Measurements from ENCODE around the gene ZNF275.
"Not testable (repeated sequence)": the region's sequence is repeated elsewhere in the genome, so short reads cannot be mapped to it uniquely, and the experiment has no call there.

Gene ZNF275, protein sequence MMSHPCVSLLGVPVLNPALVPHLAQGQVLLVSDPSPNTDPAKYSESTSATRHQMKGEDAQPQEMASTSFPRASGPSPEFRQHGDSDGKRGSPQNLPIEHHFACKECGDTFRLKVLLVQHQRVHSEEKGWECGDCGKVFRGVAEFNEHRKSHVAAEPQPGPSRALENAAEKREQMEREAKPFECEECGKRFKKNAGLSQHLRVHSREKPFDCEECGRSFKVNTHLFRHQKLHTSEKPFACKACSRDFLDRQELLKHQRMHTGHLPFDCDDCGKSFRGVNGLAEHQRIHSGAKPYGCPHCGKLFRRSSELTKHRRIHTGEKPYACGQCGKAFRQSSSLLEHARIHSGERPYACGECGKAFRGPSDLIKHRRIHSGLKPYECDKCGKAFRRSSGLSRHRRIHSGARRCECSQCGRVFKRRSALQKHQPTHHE

DNA sequence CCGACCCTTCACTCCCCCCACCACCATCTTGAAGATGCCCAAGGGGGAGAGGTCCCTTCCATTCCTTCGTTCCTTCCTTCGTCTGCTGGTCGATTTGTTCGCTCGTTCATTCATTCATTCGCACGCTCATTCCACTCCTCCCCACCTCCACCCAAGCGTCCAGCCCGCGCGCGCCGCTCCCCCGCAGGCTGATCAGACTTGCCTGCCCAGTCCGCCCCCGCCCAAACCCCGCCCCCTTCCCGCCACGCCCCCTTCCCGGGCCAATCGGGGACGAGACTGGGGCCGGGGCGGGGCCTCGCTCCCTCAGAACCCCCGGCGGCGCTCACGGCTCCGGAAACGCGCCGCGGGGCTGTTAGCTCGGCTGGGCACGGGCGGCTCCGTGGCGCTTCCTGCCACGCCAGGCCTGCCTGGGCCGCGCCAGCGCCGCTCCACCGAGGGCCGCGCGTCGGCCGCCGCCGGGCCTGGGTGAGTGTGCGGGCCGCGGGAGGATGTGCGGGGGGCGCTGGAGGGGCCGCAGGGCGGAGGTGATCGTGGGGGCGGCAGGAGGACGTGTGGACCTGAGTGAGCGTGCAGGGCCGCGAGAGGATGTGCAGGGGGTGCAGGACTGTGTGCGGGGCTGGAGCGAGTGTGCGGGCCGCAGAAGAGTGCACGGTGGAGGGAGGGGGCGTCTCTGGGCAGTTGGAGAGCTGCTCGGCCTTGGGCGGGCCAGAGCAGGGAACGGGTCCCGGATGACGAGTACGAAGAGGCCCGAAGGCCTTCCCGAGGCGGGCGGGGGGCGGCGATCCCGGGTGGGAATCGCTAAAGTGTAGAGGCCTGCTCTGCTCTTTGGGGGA lies at the start of gene ZNF275:
TSS of gene ZNF275 (plus strand) at position 333 of the 833 bp plus-strand sequence. CDS start 2,527 bp downstream, outside the sequence.
- DNase-seq, result peak; percentile 80 to 94 (median 89)

DNA sequence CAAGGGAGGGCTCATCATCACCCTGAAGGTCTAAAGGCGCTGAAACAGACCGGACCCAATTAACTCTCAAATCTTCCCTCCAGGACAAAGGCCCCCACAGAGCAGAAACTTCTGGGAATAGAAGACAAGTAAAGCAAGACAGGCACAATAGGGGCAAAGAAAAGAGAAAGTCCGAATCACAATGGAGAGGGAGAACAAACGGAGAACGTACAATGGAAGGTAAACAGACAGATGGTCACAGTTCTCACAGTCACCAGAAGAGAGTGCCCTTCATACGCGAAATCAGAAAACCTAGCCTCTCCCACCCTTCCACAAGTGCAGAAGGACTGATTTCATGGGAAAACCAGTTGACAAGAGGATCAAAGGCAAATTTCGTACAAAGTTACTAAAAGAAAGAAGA lies 48.3 kb upstream of the ZNF275 start:
- not testable (repeated sequence) for DNase-seq

DNA sequence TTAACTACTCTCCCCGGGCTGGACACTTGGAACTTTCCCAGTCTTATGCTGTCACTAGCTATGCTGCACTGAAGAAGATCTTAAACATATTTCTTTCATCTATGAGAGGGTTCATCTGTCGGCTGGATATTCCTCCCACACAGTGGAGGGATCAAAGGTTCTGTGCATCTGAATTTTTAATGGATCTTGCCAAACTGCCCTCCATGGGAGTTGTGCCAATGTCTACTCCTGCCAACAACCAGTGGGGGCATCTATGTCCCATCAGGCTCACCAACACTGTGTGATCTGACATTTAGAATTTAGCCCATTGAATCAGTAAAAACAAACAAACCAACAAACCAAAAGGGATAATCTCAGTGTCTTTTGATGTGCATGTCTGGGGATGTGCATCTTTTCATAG lies 45.1 kb upstream of the ZNF275 start:
- DNase-seq, result not testable (repeated sequence)

DNA sequence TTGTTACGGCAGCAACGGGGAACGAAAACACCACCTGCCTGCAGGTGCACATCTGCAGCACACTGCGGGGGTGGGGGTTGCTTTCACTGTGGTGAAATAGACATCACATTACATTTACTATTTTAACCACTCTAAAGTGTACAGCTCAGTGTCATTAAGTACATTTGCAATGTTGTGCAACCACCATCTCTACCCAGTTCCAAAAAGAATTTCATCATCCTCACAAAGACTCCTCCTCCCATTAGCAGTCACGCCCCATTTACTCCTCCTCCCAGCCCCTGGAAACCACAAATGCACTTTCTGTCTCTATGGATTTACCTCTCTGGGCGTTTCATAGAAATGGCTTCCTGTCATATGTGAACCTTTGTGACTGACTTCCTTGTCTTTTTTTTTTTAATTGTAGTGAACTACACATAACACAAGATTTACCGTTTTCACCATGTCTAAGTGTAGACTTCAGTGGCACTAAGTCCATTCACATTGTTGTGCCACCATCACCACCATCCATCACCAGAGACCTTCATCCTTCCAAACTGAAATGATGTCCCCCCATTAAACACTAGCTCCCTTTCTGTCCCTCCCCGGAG lies 40.4 kb upstream of the ZNF275 start:
- not testable (repeated sequence) for DNase-seq

DNA sequence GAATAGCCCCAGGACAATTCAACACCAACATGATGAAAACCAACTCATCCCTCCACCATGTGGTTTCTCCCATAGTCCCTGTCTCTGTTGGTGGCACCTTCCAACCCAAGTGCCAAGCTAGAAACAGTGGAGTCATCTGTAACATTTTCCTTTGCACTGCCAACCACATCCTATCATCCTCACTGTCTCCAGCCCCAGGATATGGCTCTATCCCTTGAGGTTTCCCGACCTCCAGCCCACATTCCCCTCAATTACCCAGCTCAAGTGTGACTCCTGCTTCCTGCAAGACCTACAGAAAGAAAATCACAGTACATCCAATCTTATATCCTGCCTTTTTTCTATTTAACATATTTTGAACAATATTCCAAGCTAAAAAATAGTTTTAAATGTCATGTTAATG lies 36.6 kb upstream of the ZNF275 start:
- DNase-seq, result no peak

DNA sequence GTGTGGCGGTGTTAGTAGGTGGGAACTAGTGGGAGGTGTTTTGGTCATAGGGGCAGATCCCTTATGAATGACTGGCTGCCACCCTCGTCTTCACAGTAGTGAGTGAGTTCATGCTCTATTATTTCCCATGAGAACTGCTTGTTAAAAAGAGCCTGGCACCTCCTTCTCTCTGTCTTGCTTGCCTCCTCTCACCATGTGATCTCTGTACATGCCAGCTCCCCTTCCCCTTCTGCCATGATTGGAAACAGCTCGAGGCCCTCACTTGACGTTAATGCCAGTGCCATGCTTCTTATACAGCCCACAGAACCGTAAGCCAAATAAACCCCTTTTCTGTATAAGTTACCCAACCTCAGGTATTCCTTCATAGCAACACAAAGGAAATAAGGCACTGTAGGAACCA lies 34.1 kb upstream of the ZNF275 start:
- DNase-seq, result no peak

DNA sequence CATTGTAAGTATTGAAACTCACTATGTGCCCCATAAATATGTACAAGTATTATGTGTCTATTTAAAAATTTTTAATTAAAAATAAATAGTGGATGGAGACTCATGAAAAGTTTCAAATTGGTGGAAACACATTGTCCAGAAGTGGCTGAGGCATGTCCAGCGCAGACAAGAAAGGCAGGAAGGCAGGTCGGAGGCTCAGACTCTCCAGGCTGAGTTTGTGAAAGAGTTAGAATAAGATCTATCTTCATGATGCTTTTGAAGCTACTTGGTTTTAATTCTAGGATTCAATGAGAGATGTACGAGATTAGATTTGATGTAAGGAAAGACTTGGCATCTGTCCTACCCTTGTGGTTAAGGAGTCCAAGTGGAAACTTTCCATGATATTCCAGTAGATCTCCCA lies 32.2 kb upstream of the ZNF275 start:
- DNase-seq, result no peak

DNA sequence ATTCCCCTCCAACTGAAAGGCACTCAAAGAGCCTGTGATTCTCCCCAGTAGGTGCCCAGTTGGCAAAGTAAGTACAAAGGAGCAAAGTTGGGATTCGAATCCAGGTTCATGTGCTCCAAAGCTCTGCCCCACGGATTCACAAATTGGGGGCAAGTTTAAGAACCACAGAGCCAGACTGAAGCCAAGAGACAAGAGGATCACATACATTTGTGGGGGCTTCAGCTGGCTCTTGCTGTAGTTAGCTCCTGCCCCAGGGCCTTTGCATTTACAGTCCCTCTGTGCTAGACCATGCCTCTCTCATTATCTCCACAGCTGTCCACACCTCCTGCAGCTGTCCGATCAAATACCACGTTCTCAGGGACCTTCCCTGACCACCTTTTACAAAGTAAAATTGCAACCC lies 31.2 kb upstream of the ZNF275 start:
- no peak for DNase-seq

DNA sequence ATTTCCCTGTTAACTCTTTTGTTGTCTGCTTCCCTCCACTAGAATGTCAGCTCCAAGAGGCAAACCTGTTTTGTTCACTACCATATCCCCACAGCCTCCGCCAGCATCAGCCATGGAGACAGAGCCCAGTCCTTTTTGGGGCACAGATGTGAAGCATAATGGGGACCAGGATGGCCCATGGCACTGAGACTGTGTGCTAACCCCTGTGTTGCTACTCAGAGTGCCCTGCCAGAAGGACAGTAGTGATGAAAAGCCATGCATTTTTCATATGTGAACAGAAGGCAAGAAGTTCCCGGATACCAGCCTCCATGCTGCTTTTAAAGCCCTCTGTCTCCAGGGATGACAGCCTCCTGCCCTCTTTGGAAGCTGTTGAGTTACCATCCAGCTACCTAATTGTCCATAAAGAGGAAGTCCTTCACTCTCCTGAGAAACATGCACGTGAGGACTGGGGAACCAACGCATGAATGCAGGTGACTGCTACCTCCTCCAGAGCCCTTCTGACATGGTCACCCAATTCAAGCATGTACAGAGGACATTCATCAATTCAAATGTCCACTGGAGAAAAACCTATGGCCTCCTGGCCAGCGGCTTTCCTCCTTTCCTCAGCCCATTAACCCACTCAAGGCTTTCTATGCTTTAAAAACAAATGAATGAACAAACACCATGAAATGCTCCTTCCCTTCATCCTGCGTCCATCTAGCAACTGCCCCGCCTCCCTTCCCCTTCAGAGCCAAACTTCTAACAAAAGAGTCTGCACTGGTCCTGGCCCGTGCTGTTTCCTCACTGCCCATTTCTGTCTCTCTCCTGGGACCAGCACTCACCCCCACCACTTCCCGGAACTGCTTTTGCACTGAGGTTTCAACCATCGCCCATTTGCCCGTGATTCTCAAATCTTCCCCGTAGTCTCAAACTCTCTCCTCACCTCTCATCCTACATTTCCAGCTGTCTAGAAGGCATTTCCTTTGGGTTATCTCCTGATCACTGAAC lies 30.4 kb upstream of the ZNF275 start:
- no peak for DNase-seq

DNA sequence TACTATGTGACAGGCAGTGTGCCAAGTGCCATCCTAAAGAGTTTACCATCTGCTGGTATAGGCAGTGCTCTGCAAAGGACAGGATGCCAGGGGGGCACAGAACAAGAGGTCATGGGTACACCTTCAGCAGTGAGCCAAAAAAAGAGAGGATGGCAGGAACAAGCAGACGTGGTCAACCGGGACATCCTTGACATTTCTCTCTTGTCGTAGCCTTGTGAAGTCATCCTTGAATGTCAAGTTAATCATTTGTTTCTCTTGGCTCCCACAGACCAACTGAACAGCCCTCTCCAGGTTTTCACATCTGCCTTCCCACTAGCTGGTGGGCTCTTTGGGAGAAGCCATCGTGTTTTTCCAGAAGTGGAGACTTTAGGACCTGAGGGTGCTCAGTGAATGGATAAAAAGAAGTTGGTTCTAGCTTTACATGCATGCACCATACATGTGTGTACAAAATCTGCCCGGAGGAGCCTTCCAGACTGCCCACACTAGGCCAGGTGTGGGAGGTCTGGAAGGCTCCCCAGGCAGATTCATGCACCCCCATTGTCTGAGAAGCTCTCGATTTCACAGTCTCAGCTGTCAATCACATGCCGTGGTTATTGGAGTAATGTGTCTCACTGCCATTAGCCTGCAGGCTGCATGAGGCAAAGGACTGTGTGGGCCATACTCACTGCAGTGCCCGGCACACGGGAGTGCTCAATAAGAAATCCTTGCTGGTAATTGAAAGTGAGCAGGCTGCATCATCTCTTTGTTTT lies 28.8 kb upstream of the ZNF275 start:
- DNase-seq, result no peak

DNA sequence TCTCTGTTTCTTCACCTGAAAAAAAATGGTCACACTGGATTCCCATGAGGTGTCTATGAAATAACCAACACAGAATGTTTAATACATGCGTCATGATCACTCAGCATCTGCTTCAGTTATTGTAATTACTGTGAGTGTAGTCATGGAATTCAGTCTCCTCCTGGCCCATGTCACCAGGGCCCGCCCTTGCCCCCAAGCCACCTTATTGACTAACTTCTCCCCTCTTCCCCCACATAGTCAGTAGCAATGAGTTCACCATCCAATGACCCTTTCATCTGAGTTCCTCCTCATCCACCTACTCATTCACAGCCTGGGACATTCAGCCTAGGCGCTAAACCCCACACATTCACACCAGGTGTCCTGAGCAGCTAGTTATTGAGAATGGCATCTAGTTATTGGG lies 28.0 kb upstream of the ZNF275 start:
- DNase-seq, result peak; percentile 30 to 66 (median 51)

DNA sequence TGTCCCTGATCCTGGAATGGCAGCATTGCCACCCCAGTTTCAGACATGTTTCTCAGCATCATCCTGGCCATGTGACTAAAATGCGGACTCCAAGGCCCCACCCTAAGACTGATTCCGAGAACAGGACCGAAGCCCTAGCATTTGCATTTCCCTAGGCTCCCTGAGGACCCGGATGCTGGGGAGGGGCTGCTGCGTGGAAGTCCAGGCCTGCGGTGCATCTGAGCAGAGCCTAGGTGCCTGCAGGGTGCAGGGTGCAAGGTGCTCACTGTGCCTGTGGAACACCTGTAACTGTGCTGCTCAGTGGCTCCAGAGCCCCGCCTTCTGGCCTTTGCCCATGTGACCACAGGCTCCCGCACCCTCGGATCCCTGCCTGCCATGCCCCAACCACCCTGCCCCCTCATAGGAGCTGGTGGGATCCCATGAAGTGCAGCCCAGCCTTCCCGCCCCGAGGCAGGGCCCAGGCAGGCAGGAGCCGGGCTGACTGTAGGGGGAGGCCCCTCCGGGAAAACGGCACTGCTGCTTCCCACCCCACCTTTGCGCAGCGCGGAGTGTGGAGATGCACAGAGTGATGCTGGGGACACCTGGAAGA lies 27.3 kb upstream of the ZNF275 start:
- DNase-seq, result no peak

DNA sequence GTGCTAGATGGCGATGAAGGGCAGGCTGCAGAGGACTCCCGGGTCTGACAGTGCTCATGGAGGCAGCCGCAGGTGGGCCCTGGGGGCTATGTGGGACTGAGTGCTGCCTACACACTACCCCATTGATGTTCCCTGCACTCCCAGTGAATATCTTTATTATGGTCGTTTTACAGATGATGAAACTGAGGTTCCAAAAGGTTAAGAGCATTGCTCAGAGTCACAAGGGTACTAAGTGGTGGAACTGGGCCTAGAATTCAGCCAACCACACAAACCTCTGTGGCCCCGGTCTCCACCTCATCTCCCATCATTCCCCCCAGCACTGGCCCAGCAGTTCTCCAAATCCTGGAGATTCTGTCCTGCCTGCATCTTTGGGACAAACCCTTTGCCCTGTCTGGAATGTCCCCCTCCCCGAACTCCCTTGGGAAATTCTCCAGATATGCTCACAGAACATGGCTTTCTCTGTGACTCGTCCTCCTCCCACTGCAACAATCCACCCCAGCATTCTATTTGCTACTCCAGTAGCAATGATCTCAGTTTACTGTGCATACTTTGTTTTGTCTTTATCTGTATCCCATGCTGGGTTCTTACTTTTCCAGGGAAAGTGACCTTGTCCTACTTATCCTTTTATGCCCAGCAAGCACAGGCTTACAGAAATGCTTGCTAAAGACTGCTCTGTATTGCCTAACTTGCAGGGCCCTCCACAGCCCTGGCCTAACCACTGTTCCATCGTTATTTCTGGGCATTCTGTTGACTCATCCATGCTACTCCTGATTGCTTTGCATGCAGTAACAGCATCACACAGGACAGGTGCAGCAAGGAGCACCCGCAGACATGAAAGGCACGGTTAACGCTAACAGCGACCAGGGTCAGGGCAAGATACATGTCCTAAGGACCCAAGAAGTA lies 26.4 kb upstream of the ZNF275 start:
- DNase-seq, result peak; percentile 44 to 58 (median 48)

DNA sequence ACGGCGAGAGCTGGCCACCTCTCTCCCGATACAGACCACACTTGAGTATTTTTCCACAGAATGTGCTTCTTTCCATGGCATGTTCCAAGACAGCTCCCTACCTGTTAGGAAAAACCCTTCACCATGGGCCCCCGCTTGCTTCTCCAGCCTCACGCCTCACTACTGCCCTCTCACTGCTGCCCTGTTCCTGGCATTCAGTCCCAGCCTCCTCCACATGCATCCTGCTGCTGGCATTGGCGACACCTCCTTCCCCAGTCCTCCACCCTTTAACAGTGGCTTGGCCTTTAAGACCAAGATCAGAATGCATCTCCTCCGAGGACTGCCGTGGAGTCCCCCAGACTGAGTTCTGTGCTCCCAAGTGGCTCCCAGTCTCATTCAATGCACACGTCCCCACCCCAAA lies 23.1 kb upstream of the ZNF275 start:
- no peak for DNase-seq

DNA sequence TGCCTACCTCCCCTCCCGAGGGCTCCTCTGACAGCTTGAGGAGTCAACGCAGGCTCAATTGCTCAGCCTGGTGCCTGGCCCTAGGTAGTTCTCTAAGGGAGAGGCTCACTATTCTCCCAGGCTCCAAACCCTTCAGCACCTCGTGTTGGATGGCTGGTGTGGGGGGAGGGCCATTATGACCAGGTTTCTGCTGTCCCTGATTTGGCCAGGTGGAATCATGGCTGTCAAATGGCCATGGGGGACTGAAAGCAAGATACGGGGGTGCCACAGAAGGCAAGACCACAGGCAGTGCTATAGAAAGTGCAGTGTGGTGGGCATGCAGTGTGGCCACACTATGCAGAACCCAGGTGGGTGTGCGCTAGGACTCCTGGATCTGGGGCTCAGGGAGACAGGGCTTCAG lies 21.9 kb upstream of the ZNF275 start:
- DNase-seq, result no peak

DNA sequence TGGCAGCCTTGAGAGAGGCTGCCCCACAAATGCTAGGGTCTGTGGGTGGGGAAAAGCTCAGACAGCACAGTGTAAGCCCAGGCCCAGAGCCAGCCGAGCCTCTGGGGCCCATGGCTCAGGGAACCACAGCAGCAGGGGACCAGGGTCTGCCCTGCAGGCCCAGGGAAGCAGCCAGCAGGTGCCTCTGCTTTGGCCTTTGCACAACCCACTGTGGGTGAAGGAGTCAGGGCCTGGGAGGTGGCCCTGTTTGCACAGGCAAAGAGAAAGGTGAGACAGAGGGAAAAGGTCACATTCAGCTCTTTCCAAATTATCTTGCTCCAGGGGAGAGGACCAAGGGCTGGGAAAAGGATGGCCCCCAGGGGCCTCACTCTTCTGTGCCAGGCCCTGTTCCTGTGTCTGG lies 21.1 kb upstream of the ZNF275 start:
- no peak for DNase-seq

DNA sequence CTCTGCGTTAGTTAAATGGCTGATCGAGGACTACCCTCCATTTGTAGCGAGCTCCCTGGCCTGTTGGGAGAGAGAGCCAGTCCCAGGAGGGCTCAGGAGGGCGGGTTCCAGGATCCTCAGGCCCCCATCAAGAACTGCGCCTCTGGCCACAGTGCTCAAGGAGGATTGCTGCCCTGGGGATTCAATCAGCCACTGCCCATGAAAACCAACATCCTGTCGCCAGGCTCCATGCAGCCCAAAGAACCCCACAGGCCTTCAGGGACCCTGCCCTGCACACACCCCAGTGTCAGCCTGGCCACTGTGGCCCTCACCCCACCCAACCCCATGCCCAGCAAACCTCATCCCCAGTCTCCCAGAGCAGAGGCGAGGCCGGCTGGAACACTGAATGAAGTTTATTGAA lies 16.6 kb upstream of the ZNF275 start:
- no peak for DNase-seq

DNA sequence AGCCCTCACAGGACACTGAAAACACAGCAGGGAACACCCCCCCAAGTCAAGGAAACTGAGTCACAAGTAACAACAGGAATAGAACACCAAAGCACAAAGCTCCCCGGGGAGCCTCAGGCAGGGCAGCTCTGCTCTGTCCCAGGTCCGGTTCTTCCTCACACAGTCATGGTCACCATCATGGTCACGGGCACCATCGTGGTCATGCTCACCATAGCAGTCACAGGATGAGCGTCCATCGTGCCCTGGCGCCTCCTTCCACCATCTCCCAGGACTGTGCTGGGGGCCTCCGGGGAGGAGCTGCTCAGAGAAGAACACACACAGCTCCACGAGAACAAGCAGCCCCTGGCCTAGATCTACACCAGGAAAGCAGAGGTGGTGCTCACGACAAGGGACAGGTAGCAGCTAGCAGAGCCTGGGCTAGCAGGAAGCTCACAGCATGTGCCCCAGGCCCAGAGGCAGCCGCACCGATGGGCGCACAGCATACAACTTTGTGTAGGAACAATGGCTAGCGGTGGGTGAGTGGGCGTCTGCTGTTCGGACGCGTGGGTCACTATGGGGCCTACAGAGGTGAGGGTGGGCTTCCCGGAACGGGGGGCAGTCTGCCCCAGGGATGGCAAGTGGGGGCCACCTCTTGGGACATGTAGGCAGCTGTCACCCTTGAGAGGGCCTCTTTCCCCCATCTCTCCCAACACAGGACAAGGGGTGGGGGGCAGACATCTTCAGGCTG lies 15.8 kb upstream of the ZNF275 start:
- DNase-seq, result no peak

DNA sequence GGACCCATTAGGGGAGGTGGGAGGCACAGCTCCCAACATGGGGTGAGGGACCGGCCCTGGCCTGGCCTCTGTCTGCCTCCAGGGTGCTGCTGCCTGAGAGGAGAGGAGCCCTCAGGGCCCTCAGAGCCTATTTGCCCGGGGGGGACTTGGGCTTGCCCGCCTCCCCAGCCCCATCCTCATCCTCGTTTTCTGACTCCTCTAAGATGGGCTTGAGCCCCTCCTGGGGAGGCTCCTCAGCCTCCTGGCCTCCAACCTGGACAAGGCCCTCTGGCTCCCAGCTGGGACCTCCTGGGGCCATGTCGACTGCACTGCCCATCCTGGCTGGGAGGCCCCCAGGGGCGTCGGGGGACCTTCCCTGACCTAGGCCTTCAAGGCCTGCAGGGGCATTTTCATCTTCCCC lies 15.1 kb upstream of the ZNF275 start:
- no peak for DNase-seq

Data from suppressor macrophage treated with lipopolysaccharide for 1 hour (primary cell).